ENCODE data around the gene PTPN3. TPM values are rescaled to one million over a fixed set of nuclear protein-coding genes. Genes with fewer than 3 reads are reported as not detected.

The PTPN3 gene
- total RNA-seq, 1 donor from 2014 or later: 2.4 TPM

DNA sequence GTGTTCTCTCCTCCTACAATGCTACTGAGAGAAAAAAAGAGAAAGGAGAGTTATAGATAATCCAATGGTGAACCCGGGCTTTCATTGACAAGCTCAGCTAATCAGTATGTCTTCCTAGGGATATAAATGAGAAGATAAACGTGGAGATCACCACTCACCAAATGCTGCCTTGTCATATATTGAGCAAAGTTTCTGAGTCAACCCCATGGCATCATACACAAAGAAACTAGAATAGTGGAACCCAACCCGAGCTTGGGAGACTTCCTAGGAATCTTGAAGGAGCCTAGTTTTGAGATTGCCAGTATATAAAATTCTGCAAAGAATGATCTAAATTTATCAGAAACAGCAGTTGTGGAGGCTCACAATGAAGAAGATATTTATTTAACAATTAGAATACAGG lies 47.8 kb downstream of the PTPN3 start:
- no peak for TF ChIP-seq EZH2 (IDR thresholded peaks at IDR 0.05)
- no peak for TF ChIP-seq EZH2phosphoT487 (IDR thresholded peaks at IDR 0.05)
- TF ChIP-seq, protein P1, sequence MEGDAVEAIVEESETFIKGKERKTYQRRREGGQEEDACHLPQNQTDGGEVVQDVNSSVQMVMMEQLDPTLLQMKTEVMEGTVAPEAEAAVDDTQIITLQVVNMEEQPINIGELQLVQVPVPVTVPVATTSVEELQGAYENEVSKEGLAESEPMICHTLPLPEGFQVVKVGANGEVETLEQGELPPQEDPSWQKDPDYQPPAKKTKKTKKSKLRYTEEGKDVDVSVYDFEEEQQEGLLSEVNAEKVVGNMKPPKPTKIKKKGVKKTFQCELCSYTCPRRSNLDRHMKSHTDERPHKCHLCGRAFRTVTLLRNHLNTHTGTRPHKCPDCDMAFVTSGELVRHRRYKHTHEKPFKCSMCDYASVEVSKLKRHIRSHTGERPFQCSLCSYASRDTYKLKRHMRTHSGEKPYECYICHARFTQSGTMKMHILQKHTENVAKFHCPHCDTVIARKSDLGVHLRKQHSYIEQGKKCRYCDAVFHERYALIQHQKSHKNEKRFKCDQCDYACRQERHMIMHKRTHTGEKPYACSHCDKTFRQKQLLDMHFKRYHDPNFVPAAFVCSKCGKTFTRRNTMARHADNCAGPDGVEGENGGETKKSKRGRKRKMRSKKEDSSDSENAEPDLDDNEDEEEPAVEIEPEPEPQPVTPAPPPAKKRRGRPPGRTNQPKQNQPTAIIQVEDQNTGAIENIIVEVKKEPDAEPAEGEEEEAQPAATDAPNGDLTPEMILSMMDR (IDR thresholded peaks at IDR 0.05): no peak
- Histone ChIP-seq H3K79me2 (ENCODE audit: low read depth) (no peaks in the 10 kb centered on the region), H3K4me3 (no peak overlapping the region), H3K36me3 (no peaks in the 10 kb centered on the region), H4K20me1 (ENCODE audit: low read depth) (no peaks in the 10 kb centered on the region), H3F3A (ENCODE audit: low read depth) (no peaks in the 10 kb centered on the region), H3K9ac (no peak overlapping the region), H3K27ac (no peak overlapping the region), H3K4me1 (peaks cover 7% of the 10 kb centered on the region), H3K27me3 (no peaks in the 10 kb centered on the region), H3K9me3 (ENCODE audit: low read depth) (no peaks in the 10 kb centered on the region), H3K4me2 (no peak overlapping the region), H2AFZ (replicated peaks) (no peak overlapping the region)
- Mint-ChIP-seq H3K36me3 (no peaks in the 10 kb centered on the region), H3K27me3 (ENCODE audit: insufficient read depth, low read depth) (no peaks in the 10 kb centered on the region), H3K27ac (no peak overlapping the region), H3K9me3 (no peaks in the 10 kb centered on the region), H3K4me3 (no peak overlapping the region), H3K4me1 (peaks cover 14% of the 10 kb centered on the region)
- no peak for DNase-seq (ENCODE audit: low spot score)

DNA sequence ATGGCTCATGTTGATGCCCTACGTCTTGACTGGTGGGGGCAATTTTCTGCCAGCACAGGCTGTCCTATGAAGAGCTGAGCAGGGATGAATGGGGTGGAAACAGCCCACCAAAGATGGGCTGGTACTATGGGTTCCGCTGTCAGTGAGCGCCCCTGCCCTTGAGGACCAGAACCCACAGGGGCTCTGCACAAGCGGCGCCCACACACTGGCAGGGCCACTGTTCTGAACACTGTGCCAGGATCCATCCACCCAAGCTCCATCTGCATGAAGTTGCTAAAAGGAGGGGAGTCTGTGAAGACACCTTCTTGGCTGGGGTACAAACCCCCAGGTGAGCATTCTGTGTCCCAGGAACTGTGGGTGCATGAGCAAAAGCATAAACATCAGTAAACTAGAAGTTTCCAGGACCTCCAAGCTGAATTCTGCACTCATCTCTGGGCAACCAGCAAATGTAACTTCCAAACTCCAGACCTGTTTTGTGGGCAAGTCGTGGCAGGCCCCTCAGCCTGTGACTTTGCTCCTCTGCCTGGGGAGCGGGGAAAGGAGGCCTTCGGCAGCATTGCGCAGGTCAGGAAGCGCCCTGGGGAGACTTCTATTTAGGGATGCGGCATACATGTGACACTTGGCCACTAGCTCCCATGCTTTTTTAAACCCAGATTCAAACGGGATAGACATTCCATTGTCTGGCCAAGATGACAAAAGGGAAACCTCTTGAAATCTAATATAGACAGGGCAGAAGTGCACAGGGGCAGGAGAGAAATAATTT lies 48.9 kb downstream of the PTPN3 start:
- no peak overlapping the region for H3K4me2 ChIP-seq
- no peaks in the 10 kb centered on the region for H3K79me2 ChIP-seq (ENCODE audit: low read depth)
- no peak overlapping the region for H2AFZ ChIP-seq (replicated peaks)
- no peaks in the 10 kb centered on the region for H4K20me1 ChIP-seq (ENCODE audit: low read depth)
- Mint-ChIP-seq H3K4me3 (no peak overlapping the region), H3K27ac (no peak overlapping the region), H3K27me3 (ENCODE audit: insufficient read depth, low read depth) (peaks cover 3% of the 10 kb centered on the region), H3K4me1 (peaks cover 14% of the 10 kb centered on the region), H3K36me3 (no peaks in the 10 kb centered on the region), H3K9me3 (no peaks in the 10 kb centered on the region)
- no peaks in the 10 kb centered on the region for H3K36me3 ChIP-seq
- no peaks in the 10 kb centered on the region for H3F3A ChIP-seq (ENCODE audit: low read depth)
- peaks cover 7% of the 10 kb centered on the region for H3K4me1 ChIP-seq
- DNase-seq (ENCODE audit: low spot score): no peak
- H3K27me3 ChIP-seq: no peaks in the 10 kb centered on the region
- H3K9ac ChIP-seq: no peak overlapping the region
- no peak overlapping the region for H3K4me3 ChIP-seq
- H3K27ac ChIP-seq: no peak overlapping the region
- H3K9me3 ChIP-seq (ENCODE audit: low read depth): no peaks in the 10 kb centered on the region
- TF ChIP-seq, protein P1 (IDR thresholded peaks at IDR 0.05): no peak
- no peak for TF ChIP-seq EZH2phosphoT487 (IDR thresholded peaks at IDR 0.05)
- TF ChIP-seq EZH2 (IDR thresholded peaks at IDR 0.05): no peak

DNA sequence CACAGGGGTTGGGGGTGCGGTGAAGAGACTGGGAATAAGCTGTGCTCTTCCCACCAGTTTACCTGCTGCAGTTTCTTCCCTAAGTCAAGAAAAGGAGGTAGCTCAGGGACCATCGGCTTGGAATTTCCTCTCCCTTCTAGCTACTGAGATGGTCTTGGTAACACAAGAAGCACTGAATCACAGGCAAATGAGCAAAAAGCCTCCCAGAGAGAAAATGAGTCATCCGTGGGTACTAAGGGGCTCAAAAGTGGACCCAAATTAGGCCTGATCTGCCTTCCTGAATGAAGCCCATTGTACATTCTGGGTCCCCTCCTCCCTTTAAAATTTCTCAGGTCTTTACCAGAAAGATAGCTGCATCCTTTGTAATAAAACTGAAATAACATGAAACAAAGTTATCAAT lies 49.9 kb downstream of the PTPN3 start:
- Histone ChIP-seq H3K4me1 (peaks cover 7% of the 10 kb centered on the region), H3K4me2 (no peak overlapping the region), H3K4me3 (no peak overlapping the region), H3K79me2 (ENCODE audit: low read depth) (no peaks in the 10 kb centered on the region), H3K9ac (no peak overlapping the region), H3K27ac (no peak overlapping the region), H3K9me3 (ENCODE audit: low read depth) (no peaks in the 10 kb centered on the region), H3F3A (ENCODE audit: low read depth) (no peaks in the 10 kb centered on the region), H3K36me3 (no peaks in the 10 kb centered on the region), H4K20me1 (ENCODE audit: low read depth) (no peaks in the 10 kb centered on the region), H3K27me3 (no peaks in the 10 kb centered on the region), H2AFZ (replicated peaks) (no peak overlapping the region)
- TF ChIP-seq, protein P1 (IDR thresholded peaks at IDR 0.05): no peak
- TF ChIP-seq EZH2phosphoT487 (IDR thresholded peaks at IDR 0.05) (no peak), EZH2 (IDR thresholded peaks at IDR 0.05) (no peak)
- Mint-ChIP-seq H3K4me3 (no peak overlapping the region), H3K9me3 (no peaks in the 10 kb centered on the region), H3K27me3 (ENCODE audit: insufficient read depth, low read depth) (peaks cover 3% of the 10 kb centered on the region), H3K27ac (no peak overlapping the region), H3K36me3 (no peaks in the 10 kb centered on the region), H3K4me1 (peaks cover 12% of the 10 kb centered on the region)
- no peak for DNase-seq (ENCODE audit: low spot score)
